ENCODE measurements around the gene BUB3.

The BUB3 gene

GRCh38 chr10:123141791-123142700 lies 12.2 kb upstream of the BUB3 start:
- DNase-seq (no peak), ATAC-seq (no peak)

GRCh38 chr10:123142701-123143161 lies 11.5 kb upstream of the BUB3 start:
- ATAC-seq = no peak
- DNase-seq = no peak

GRCh38 chr10:123143162-123143824 lies 10.9 kb upstream of the BUB3 start:
- ATAC-seq = no peak

GRCh38 chr10:123143825-123144168 lies 10.4 kb upstream of the BUB3 start:
- no peak for DNase-seq
- no peak for ATAC-seq

More at GRCh38 chr10:123143162-123143824, 10.9 kb upstream of the BUB3 start:
- DNase-seq = peak; percentile 14

GRCh38 chr10:123144697-123145541 lies 9.3 kb upstream of the BUB3 start:
- DNase-seq = no peak
- ATAC-seq = no peak

GRCh38 chr10:123145542-123146012 lies 8.6 kb upstream of the BUB3 start:
- ATAC-seq = no peak

GRCh38 chr10:123146013-123146893 lies 7.9 kb upstream of the BUB3 start:
- ATAC-seq (no peak), DNase-seq (no peak)

More at GRCh38 chr10:123145542-123146012, 8.6 kb upstream of the BUB3 start:
- no peak for DNase-seq

GRCh38 chr10:123146894-123147634 lies 7.1 kb upstream of the BUB3 start:
- DNase-seq (no peak), ATAC-seq (no peak)

- DNase-seq (peak; percentile 65), ATAC-seq (no peak)
These were observed 6.4 kb upstream of the BUB3 start, which contains the start of gene HMX2 for GRCh38 chr10:123147635-123148413. TSS of gene HMX2 (plus strand) at chr10:123148136. CDS start at chr10:123148379, 243 bp downstream.

- DNase-seq (no peak), ATAC-seq (no peak)
These were observed 5.6 kb upstream of the BUB3 start for GRCh38 chr10:123148414-123149161.

GRCh38 chr10:123149162-123149567 lies 5.0 kb upstream of the BUB3 start:
- no peak for ATAC-seq
- no peak for DNase-seq

GRCh38 chr10:123149568-123150270 lies 4.5 kb upstream of the BUB3 start:
- no peak for ATAC-seq
- DNase-seq = peak; percentile 54

- DNase-seq (peak; percentile 44), ATAC-seq (no peak)
These were observed 3.8 kb upstream of the BUB3 start for GRCh38 chr10:123150271-123150985.

GRCh38 chr10:123150986-123151736 lies 3.0 kb upstream of the BUB3 start:
- no peak for ATAC-seq
- DNase-seq = peak; percentile 57

- ATAC-seq (no peak), DNase-seq (no peak)
These were observed 2.5 kb upstream of the BUB3 start for GRCh38 chr10:123151737-123152135.

- DNase-seq (no peak), ATAC-seq (no peak)
These were observed 613 bp upstream of the BUB3 start for GRCh38 chr10:123153486-123154091.

All from stimulated activated naive CD8-positive, alpha-beta T cell treated with anti-CD3 and anti-CD28 coated beads, Interleukin-15, Interleukin-2, amounts not matched to agents 100 U/mL and 50 U/mL, for 24 hours (primary cell).